CD4-positive, CD25-positive, alpha-beta regulatory T cell (primary cell): ENCODE results near the gene SUMO3. TPM values are rescaled to one million over a fixed set of nuclear protein-coding genes. Genes with fewer than 3 reads are reported as not detected.

Source experiments
- ATAC-seq, 2 donors: fragments of 150-1000 bp; cut with Tn5 transposase; one replicate each; pipeline ENCODE4 v1.10.0; 2021; ENCODE audit warnings: low read depth in 2 of 2, moderate number of reproducible peaks in 2 of 2, moderate library complexity in 1 of 2
- DNase-seq, 3 donors: peaks; one replicate each; pipeline versions ENCODE4 v3.0.0 to v3.0.0-alpha.2; 2012 to 2022; ENCODE audit warnings: mixed read lengths in 1 of 3
- H3K27ac ChIP-seq: one replicate; pipeline ENCODE4 v1.7.0; 2013; ENCODE audit warnings: mild to moderate bottlenecking, low read length; ENCODE audit not compliant: insufficient read depth, poor library complexity, severe bottlenecking
- H3K27me3 ChIP-seq: one replicate; pipeline ENCODE4 v1.7.0; 2013; ENCODE audit warnings: low read length; ENCODE audit not compliant: control insufficient read depth, insufficient read depth
- H3K36me3 ChIP-seq: one replicate; pipeline ENCODE4 v1.7.0; 2013; ENCODE audit warnings: mild to moderate bottlenecking, low read length, moderate library complexity; ENCODE audit not compliant: control insufficient read depth, insufficient read depth
- H3K4me1 ChIP-seq: 2 replicates; pipeline ENCODE4 v1.7.0; 2013; ENCODE audit warnings: mild to moderate bottlenecking, low read length; ENCODE audit not compliant: insufficient read depth, control insufficient read depth, poor library complexity, severe bottlenecking
- H3K4me3 ChIP-seq: one replicate; pipeline ENCODE4 v1.7.0; 2013; ENCODE audit warnings: low read depth, mild to moderate bottlenecking, low read length, moderate library complexity
- H3K9me3 ChIP-seq, 2 experiments: 1 replicate in 1 of 2; 2 replicates in 1 of 2; pipeline ENCODE4 v1.7.0; 2013; ENCODE audit warnings: low read length in 2 of 2, mild to moderate bottlenecking in 1 of 2, moderate library complexity in 1 of 2; ENCODE audit not compliant: control insufficient read depth in 2 of 2
- H3K27ac Mint-ChIP-seq, 3 donors: one replicate each; pipeline ENCODE4 v1.8.0; 2020 to 2022; ENCODE audit warnings: mild to moderate bottlenecking in 3 of 3, mixed read lengths in 3 of 3, moderate library complexity in 2 of 3
- H3K27me3 Mint-ChIP-seq: one replicate; pipeline ENCODE4 v1.8.0; 2022; ENCODE audit warnings: mild to moderate bottlenecking, mixed read lengths
- H3K36me3 Mint-ChIP-seq: one replicate; pipeline ENCODE4 v1.8.0; 2020; ENCODE audit warnings: mixed read lengths
- H3K4me1 Mint-ChIP-seq, 4 donors: one replicate each; pipeline ENCODE4 v1.8.0; 2020 to 2022; ENCODE audit warnings: mixed read lengths in 4 of 4, mild to moderate bottlenecking in 1 of 4
- H3K4me3 Mint-ChIP-seq, 4 donors: one replicate each; pipeline ENCODE4 v1.8.0; 2020 to 2022; ENCODE audit warnings: mild to moderate bottlenecking in 4 of 4, mixed read lengths in 4 of 4, moderate library complexity in 3 of 4
- H3K9me3 Mint-ChIP-seq, 7 donors: one replicate each; pipeline ENCODE4 v1.8.0; 2020 to 2022; ENCODE audit warnings: mixed read lengths in 7 of 7, mild to moderate bottlenecking in 3 of 7, moderate library complexity in 2 of 7
- polyA plus RNA-seq, 4 donors: library from polyadenylated mRNA; unstranded; fragments of 300-500 nt; fragmentation: Illumina TruSeq; gene quantifications; one replicate each; pipeline ENCODE4 v1.2.3, GENCODE V29; 2021
- total RNA-seq: library from RNA; stranded (reverse); gene quantifications from one replicate; pipeline ENCODE4 v1.2.3, GENCODE V29; 2022

Gene SUMO3
- total and polyA plus RNA-seq, 5 donors from 2014 or later, result 65.8 to 88.9 (median 79.5) TPM

- H3K4me1 ChIP-seq, result no peaks in the 10 kb centered on the region
- peaks cover 28% of the 10 kb centered on the region for H3K36me3 Mint-ChIP-seq
- H3K27ac ChIP-seq, result no peak overlapping the region
- H3K4me3 Mint-ChIP-seq, result no peak overlapping the region
- no peak overlapping the region for H3K4me3 ChIP-seq
- H3K9me3 ChIP-seq, result no peaks in the 10 kb centered on the region
- DNase-seq (no peak), ATAC-seq (no peak)
- no peaks in the 10 kb centered on the region for H3K27me3 ChIP-seq
- peak overlapping the region in 2 of 3 donors; percentile 8 to 75 for H3K27ac Mint-ChIP-seq
- no peaks in the 10 kb centered on the region for H3K27me3 Mint-ChIP-seq
- peaks cover 29% of the 10 kb centered on the region for H3K36me3 ChIP-seq
- H3K9me3 Mint-ChIP-seq, result no peaks in the 10 kb centered on the region
- peaks cover 23 to 46% (median 31%) of the 10 kb centered on the region in 4 donors for H3K4me1 Mint-ChIP-seq
These were observed 32.1 kb downstream of the SUMO3 start for GRCh38 chr21:44785620-44786335.

- H3K36me3 ChIP-seq, result peaks cover 32% of the 10 kb centered on the region
- DNase-seq, result no peak
- H3K36me3 Mint-ChIP-seq, result peaks cover 29% of the 10 kb centered on the region
- H3K27ac ChIP-seq, result no peak overlapping the region
- no peaks in the 10 kb centered on the region for H3K4me1 ChIP-seq
- H3K27ac Mint-ChIP-seq, result peak overlapping the region in 1 of 3 donors; percentile 75
- H3K27me3 ChIP-seq, result no peaks in the 10 kb centered on the region
- no peaks in the 10 kb centered on the region for H3K9me3 Mint-ChIP-seq
- H3K9me3 ChIP-seq, result no peaks in the 10 kb centered on the region
- H3K4me1 Mint-ChIP-seq, result peaks cover 16 to 40% (median 26%) of the 10 kb centered on the region in 4 donors
- ATAC-seq, result no peak
- H3K4me3 ChIP-seq, result no peak overlapping the region
- no peak overlapping the region for H3K4me3 Mint-ChIP-seq
- no peaks in the 10 kb centered on the region for H3K27me3 Mint-ChIP-seq
These were observed 33.1 kb downstream of the SUMO3 start for GRCh38 chr21:44784810-44785209.

GRCh38 chr21:44783020-44783696 lies 34.7 kb downstream of the SUMO3 start:
- Mint-ChIP-seq H3K27me3 (no peaks in the 10 kb centered on the region), H3K36me3 (peaks cover 29% of the 10 kb centered on the region), H3K9me3 (no peaks in the 10 kb centered on the region), H3K4me3 (no peak overlapping the region), H3K4me1 (peaks cover 21 to 40% (median 26%) of the 10 kb centered on the region in 4 donors), H3K27ac (peak overlapping the region in 1 of 3 donors; percentile 83)
- ATAC-seq (no peak), DNase-seq (no peak)
- Histone ChIP-seq H3K4me3 (no peak overlapping the region), H3K9me3 (no peaks in the 10 kb centered on the region), H3K27ac (no peak overlapping the region), H3K36me3 (peaks cover 37% of the 10 kb centered on the region), H3K27me3 (no peaks in the 10 kb centered on the region), H3K4me1 (no peaks in the 10 kb centered on the region)

- Histone ChIP-seq H3K27ac (no peak overlapping the region), H3K36me3 (peaks cover 41% of the 10 kb centered on the region), H3K27me3 (no peaks in the 10 kb centered on the region), H3K9me3 (no peaks in the 10 kb centered on the region), H3K4me1 (no peaks in the 10 kb centered on the region), H3K4me3 (no peak overlapping the region)
- peaks cover 39% of the 10 kb centered on the region for H3K36me3 Mint-ChIP-seq
- ATAC-seq (no peak), DNase-seq (no peak)
- H3K27me3 Mint-ChIP-seq, result no peaks in the 10 kb centered on the region
- H3K4me3 Mint-ChIP-seq, result no peak overlapping the region
- H3K4me1 Mint-ChIP-seq, result peaks cover 21 to 34% (median 24%) of the 10 kb centered on the region in 4 donors
- no peaks in the 10 kb centered on the region for H3K9me3 Mint-ChIP-seq
- H3K27ac Mint-ChIP-seq, result peak overlapping the region; percentile 55 to 69 (median 60)
These were observed 36.9 kb downstream of the SUMO3 start for GRCh38 chr21:44780767-44781459.

- Histone ChIP-seq H3K27me3 (no peaks in the 10 kb centered on the region), H3K36me3 (peaks cover 44% of the 10 kb centered on the region), H3K4me3 (no peak overlapping the region), H3K9me3 (no peaks in the 10 kb centered on the region), H3K4me1 (no peaks in the 10 kb centered on the region), H3K27ac (no peak overlapping the region)
- Mint-ChIP-seq H3K4me1 (peaks cover 14 to 28% (median 16%) of the 10 kb centered on the region in 4 donors), H3K4me3 (no peak overlapping the region), H3K27ac (no peak overlapping the region), H3K9me3 (no peaks in the 10 kb centered on the region), H3K27me3 (no peaks in the 10 kb centered on the region), H3K36me3 (peaks cover 35% of the 10 kb centered on the region)
- DNase-seq (no peak), ATAC-seq (no peak)
These were observed 37.7 kb downstream of the SUMO3 start for GRCh38 chr21:44780137-44780502.

- H3K9me3 ChIP-seq, result no peaks in the 10 kb centered on the region
- H3K27ac Mint-ChIP-seq, result peak overlapping the region in 1 of 3 donors; percentile 74
- H3K4me3 Mint-ChIP-seq, result no peak overlapping the region
- peaks cover 41% of the 10 kb centered on the region for H3K36me3 Mint-ChIP-seq
- H3K27ac ChIP-seq, result no peak overlapping the region
- no peak for DNase-seq
- H3K36me3 ChIP-seq, result peaks cover 45% of the 10 kb centered on the region
- no peak overlapping the region for H3K4me3 ChIP-seq
- peaks cover 14 to 28% (median 17%) of the 10 kb centered on the region in 4 donors for H3K4me1 Mint-ChIP-seq
- no peaks in the 10 kb centered on the region for H3K27me3 ChIP-seq
- H3K4me1 ChIP-seq, result no peaks in the 10 kb centered on the region
- no peak for ATAC-seq
- H3K9me3 Mint-ChIP-seq, result no peaks in the 10 kb centered on the region
- H3K27me3 Mint-ChIP-seq, result no peaks in the 10 kb centered on the region
These were observed 38.3 kb downstream of the SUMO3 start for GRCh38 chr21:44779417-44780136.

- Mint-ChIP-seq H3K27me3 (no peaks in the 10 kb centered on the region), H3K4me1 (peaks cover 14 to 28% (median 17%) of the 10 kb centered on the region in 4 donors), H3K9me3 (no peaks in the 10 kb centered on the region), H3K4me3 (peak overlapping the region in 1 of 4 donors; percentile 58), H3K27ac (peak overlapping the region in 1 of 3 donors; percentile 74), H3K36me3 (peaks cover 42% of the 10 kb centered on the region)
- H3K36me3 ChIP-seq, result peaks cover 50% of the 10 kb centered on the region
- no peaks in the 10 kb centered on the region for H3K27me3 ChIP-seq
- H3K27ac ChIP-seq, result no peak overlapping the region
- H3K9me3 ChIP-seq, result no peaks in the 10 kb centered on the region
- no peaks in the 10 kb centered on the region for H3K4me1 ChIP-seq
- H3K4me3 ChIP-seq, result no peak overlapping the region
- no peak for DNase-seq
- ATAC-seq, result no peak
These were observed 38.9 kb downstream of the SUMO3 start for GRCh38 chr21:44778983-44779382.
